Kidney (tissue), 14 donors: ENCODE data around the gene CENPO. TPM values are rescaled to one million over a fixed set of nuclear protein-coding genes. Genes with fewer than 3 reads are reported as not detected.

ENCODE experiments used
- DNase-seq, 5 donors: peaks; one replicate each; pipeline ENCODE4 v3.0.0-alpha.2; 2013 to 2020
- FAIRE-seq: peaks from 2 replicates; lab custom pipeline; 2012; peaks lifted over from hg19 to GRCh38; lab: Jason Lieb, UNC
- H3K27ac ChIP-seq, 2 donors: one replicate each; pipeline ENCODE4 v1.7.0; 2013; ENCODE audit warnings: low read depth in 2 of 2, low read length in 2 of 2, inconsistent platforms in 1 of 2
- H3K27me3 ChIP-seq: one replicate; pipeline ENCODE4 v1.7.1; 2013; ENCODE audit warnings: low read length, inconsistent platforms; ENCODE audit not compliant: control insufficient read depth, insufficient read depth
- H3K36me3 ChIP-seq, 3 donors: one replicate each; pipeline versions ENCODE4 v1.7.0 to v1.7.1; 2013; ENCODE audit warnings: low read length in 3 of 3, control low read depth in 1 of 3, inconsistent platforms in 1 of 3; ENCODE audit not compliant: insufficient read depth in 3 of 3, control insufficient read depth in 2 of 3
- H3K4me1 ChIP-seq, 3 donors: one replicate each; pipeline versions ENCODE4 v1.7.0 to v1.7.1; 2013; ENCODE audit warnings: low read length in 3 of 3, inconsistent platforms in 1 of 3, low read depth in 1 of 3; ENCODE audit not compliant: control insufficient read depth in 2 of 3, insufficient read depth in 2 of 3
- H3K4me3 ChIP-seq, 3 donors: one replicate each; pipeline versions ENCODE4 v1.7.0 to v1.8.1; 2013; ENCODE audit warnings: low read length in 3 of 3, control low read depth in 1 of 3, inconsistent platforms in 1 of 3
- H3K9ac ChIP-seq, 3 donors: one replicate each; pipeline versions ENCODE4 v1.7.0 to v1.7.1; 2013; ENCODE audit warnings: low read length in 3 of 3, control low read depth in 1 of 3, inconsistent platforms in 1 of 3
- H3K9me3 ChIP-seq, 3 donors: one replicate each; pipeline versions ENCODE4 v1.7.0 to v1.7.1; 2013; ENCODE audit warnings: low read length in 3 of 3, control low read depth in 1 of 3, inconsistent platforms in 1 of 3; ENCODE audit not compliant: control insufficient read depth in 2 of 3, insufficient read depth in 1 of 3
- intact Hi-C: fragments of 100-400 bp; cut with DNase I; formaldehyde crosslinking; loops from one replicate; pipeline ENCODE4 v1.11.1; 2022
- polyA plus RNA-seq: library from polyadenylated mRNA; stranded (reverse); fragments of 350-450 nt; fragmentation: Illumina TruSeq; extraction: RNeasy Lipid Tissue Mini Kit (QIAGEN cat#74804); gene quantifications from one replicate; pipeline ENCODE4 v1.2.3, GENCODE V29; 2014; ENCODE audit warnings: low read depth, low replicate concordance; ENCODE audit not compliant: insufficient read depth
- total RNA-seq: library from RNA; stranded (reverse); fragmentation: NEBNext Ultra II Directional; extraction: Animal tissue kit (Norgen Biotek cat#: 25700); gene quantifications from one replicate; pipeline ENCODE4 v1.2.1, GENCODE V29; 2021
- TF ChIP-seq, protein P1 (sequence below): IDR thresholded peaks from 3 replicates; pipeline ENCODE4 v1.5.1; 2012; ENCODE audit warnings: mild to moderate bottlenecking, moderate library complexity, borderline replicate concordance; ENCODE audit not compliant: insufficient read depth; ENCODE audit errors: extremely low read depth
- donor health status: control.
- donor health status: control.
- donor health status: control.
- donor health status: control.
- donor health status: control.
- donor health status: DM: yes; HTN: yes; CAD: no.
- donor health status: Normal renal cell carcinoma (clear cell type).

The CENPO gene
- total and polyA plus RNA-seq, 2 donors from 2014 or later, result 1.5 to 5.7 TPM

DNA sequence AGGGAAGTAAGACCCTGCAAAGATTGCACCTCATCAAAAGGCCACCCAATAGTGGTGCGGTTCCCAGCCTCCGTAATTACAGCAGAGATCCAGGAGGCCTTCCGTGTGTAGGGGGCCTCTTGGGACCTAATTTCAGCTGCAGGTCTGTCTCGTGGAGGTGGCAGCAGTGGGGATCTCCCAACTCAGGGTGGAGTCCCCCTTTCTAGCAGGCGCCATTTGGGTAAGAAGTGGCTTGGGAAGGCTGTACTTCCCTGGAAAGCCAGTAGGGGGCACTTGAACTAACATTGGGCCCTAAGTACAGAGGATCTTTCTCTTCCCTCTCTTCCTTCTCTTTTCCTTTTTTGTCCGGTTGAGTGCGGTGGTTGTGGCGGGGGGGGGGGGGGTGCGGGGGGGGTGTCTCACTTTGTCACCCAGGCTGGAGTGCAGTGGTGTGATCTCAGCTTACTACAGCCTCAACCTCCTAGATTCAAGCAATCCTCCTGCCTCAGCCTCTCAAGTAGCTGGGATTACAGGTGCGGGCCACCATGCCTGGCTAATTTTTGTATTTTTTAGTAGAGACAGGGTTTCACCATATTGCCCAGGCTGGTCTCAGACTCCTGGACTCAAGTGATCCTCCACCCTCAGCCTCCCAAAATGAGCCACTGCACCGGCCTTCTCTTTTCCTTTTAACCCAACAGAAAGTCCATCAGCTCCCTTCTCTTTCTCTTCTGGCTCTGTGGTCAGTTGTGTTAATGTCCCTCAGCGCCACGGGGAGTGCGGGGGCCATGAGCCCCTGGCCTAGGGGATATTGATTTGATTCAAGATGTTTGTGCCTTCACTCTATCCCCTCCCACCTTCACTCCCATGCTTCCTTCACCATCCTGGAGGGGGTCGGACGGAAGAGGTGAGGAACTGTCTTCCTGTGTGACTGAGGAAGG is 32.0 kb downstream of the CENPO start:
- peaks cover 0 to 15% (median 2%) of the 10 kb centered on the region in 3 donors for H3K36me3 ChIP-seq
- intact Hi-C loops, result loop anchor here (5.0 kb wide), 1 partner anchor 413 kb away; no protein-coding TSS in a partner anchor
- peak in 1 of 5 donors; percentile 31 for DNase-seq

DNA sequence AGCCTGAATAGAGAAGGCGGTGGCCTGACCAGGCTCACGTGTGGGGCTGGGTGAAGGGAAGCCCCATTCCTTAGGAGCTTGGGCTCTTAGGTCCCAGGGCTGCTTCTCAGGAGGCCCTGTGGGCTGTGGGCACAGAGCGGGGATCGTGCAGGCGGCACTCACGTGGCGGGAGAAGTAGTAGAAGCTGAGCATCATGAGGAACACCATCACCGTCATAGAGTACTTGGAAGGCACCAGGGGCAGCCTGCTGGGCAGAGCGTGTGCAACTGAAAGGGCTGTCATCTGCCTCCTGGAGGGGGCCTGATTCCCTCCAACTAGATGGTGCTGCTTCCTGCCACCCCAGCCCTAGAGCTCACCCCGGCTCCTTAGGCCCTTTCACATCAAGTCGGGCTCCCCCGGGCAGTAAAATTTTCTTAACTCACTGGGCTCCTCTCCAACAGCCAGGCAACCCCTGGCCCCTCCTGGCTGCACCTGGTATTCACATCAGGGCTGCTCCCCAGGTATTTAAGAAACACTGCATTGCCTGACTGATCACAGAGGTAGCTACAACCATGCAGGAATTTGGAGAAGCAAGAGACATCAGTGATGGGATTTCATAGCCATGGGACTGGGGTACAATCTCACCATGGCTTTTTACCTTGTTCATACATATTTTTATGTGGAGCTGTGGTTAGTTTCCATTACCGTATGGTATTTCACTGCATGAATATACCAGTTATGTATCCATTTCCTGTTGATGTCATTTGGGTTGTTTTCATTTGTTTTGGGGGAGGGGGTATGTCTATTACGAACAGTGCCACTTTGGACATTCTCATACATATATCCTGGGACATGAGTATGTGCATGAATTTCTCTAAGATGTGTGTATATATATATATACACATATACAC is 32.9 kb downstream of the CENPO start:
- Histone ChIP-seq H3K36me3 (peaks cover 0 to 8% (median 0%) of the 10 kb centered on the region in 3 donors), H3K27me3 (no peaks in the 10 kb centered on the region), H3K4me1 (peaks cover 0 to 6% (median 5%) of the 10 kb centered on the region in 3 donors), H3K27ac (no peak overlapping the region), H3K4me3 (no peak overlapping the region), H3K9ac (no peak overlapping the region), H3K9me3 (no peaks in the 10 kb centered on the region)
- FAIRE-seq (no peak), DNase-seq (peak; percentile 37 to 56 (median 49))
- TF ChIP-seq, protein P1, sequence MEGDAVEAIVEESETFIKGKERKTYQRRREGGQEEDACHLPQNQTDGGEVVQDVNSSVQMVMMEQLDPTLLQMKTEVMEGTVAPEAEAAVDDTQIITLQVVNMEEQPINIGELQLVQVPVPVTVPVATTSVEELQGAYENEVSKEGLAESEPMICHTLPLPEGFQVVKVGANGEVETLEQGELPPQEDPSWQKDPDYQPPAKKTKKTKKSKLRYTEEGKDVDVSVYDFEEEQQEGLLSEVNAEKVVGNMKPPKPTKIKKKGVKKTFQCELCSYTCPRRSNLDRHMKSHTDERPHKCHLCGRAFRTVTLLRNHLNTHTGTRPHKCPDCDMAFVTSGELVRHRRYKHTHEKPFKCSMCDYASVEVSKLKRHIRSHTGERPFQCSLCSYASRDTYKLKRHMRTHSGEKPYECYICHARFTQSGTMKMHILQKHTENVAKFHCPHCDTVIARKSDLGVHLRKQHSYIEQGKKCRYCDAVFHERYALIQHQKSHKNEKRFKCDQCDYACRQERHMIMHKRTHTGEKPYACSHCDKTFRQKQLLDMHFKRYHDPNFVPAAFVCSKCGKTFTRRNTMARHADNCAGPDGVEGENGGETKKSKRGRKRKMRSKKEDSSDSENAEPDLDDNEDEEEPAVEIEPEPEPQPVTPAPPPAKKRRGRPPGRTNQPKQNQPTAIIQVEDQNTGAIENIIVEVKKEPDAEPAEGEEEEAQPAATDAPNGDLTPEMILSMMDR, result no peak
- intact Hi-C loops, result loop anchor here (5.0 kb wide), 1 partner anchor 414 kb away; no protein-coding TSS in a partner anchor

More for the DNA sequence above, 32.0 kb downstream of the CENPO start:
- H3K4me3 ChIP-seq, result no peak overlapping the region
- TF ChIP-seq, protein P1, result peak; percentile 26
- no peak overlapping the region for H3K9ac ChIP-seq
- peaks cover 0 to 6% (median 5%) of the 10 kb centered on the region in 3 donors for H3K4me1 ChIP-seq
- no peaks in the 10 kb centered on the region for H3K27me3 ChIP-seq
- H3K9me3 ChIP-seq, result no peaks in the 10 kb centered on the region
- no peak overlapping the region for H3K27ac ChIP-seq
- FAIRE-seq, result no peak

DNA sequence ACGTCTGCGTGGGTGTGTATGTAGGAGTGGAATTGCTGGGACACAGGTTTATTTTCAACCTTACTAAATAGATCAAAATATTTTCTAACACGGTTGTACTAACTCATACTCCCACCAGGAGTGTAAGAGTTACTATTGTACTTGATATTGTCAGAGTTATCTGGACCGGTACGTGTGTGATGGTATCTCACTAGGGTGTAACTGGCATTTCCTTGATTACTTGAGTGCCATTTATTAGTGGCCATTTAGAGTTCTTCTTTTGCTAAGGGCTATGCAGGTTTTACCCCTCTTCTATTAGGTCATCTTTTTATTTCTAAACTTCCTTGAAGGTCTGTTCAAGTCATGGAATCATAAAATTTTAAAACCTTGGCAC is 33.5 kb downstream of the CENPO start:
- peaks cover 0 to 6% (median 0%) of the 10 kb centered on the region in 3 donors for H3K36me3 ChIP-seq
- no peaks in the 10 kb centered on the region for H3K27me3 ChIP-seq
- no peak for DNase-seq
- intact Hi-C loops, result loop anchor here (5.0 kb wide), 1 partner anchor 414 kb away; no protein-coding TSS in a partner anchor
- H3K9me3 ChIP-seq, result no peaks in the 10 kb centered on the region
- no peak for FAIRE-seq
- TF ChIP-seq, protein P1, result no peak
- peaks cover 0 to 6% (median 5%) of the 10 kb centered on the region in 3 donors for H3K4me1 ChIP-seq
- no peak overlapping the region for H3K27ac ChIP-seq
- H3K9ac ChIP-seq, result no peak overlapping the region
- no peak overlapping the region for H3K4me3 ChIP-seq
